ENCODE data around the gene XAB2.
A peak's percentile ranks its signal among the peaks of the same experiment; 100 is the strongest.

XAB2 gene

GRCh38 chr19:7628589-7629311 lies 595 bp downstream of the XAB2 start:
- H3K4me2 ChIP-seq (ENCODE audit: low read length): peak overlapping the region; percentile 97
- H3K9me3 ChIP-seq (ENCODE audit: low read length): no peaks in the 10 kb centered on the region
- no peaks in the 10 kb centered on the region for H3K9me2 ChIP-seq (ENCODE audit: low read depth, low read length)
- H4K20me1 ChIP-seq (ENCODE audit: insufficient read depth, low read length): no peaks in the 10 kb centered on the region
- H3F3A ChIP-seq (ENCODE audit: insufficient read depth, low read length): no peaks in the 10 kb centered on the region
- H3K79me2 ChIP-seq (ENCODE audit: insufficient read depth, low read length): peaks cover 27% of the 10 kb centered on the region
- peak overlapping the region; percentile 94 for H3K4me3 ChIP-seq (ENCODE audit: low read depth, low read length, poor library complexity, severe bottlenecking)
- H3K4me1 ChIP-seq (ENCODE audit: insufficient read depth, low read length, severe bottlenecking): peaks cover 23% of the 10 kb centered on the region
- no peak overlapping the region for H2AFZ ChIP-seq (ENCODE audit: low read length)
- TF ChIP-seq CTCF (IDR thresholded peaks at IDR 0.05; ENCODE audit: low read length) (no peak), EZH2 (IDR thresholded peaks at IDR 0.05; ENCODE audit: borderline replicate concordance, low read length) (no peak)
- H3K27ac ChIP-seq (ENCODE audit: low read depth, low read length, poor library complexity, severe bottlenecking): no peak overlapping the region
- H3K36me3 ChIP-seq (ENCODE audit: insufficient read depth, low read length): peaks cover 22% of the 10 kb centered on the region
- H3K27me3 ChIP-seq (ENCODE audit: insufficient read depth, low read length): no peaks in the 10 kb centered on the region
- peak overlapping the region; percentile 94 for H3K9ac ChIP-seq (ENCODE audit: low read length)

- no peak overlapping the region for H3K4me3 ChIP-seq (ENCODE audit: low read depth, low read length, poor library complexity, severe bottlenecking)
- H3K9me2 ChIP-seq (ENCODE audit: low read depth, low read length): no peaks in the 10 kb centered on the region
- no peaks in the 10 kb centered on the region for H3K9me3 ChIP-seq (ENCODE audit: low read length)
- H3K4me2 ChIP-seq (ENCODE audit: low read length): no peak overlapping the region
- H2AFZ ChIP-seq (ENCODE audit: low read length): no peak overlapping the region
- no peaks in the 10 kb centered on the region for H3F3A ChIP-seq (ENCODE audit: insufficient read depth, low read length)
- no peak overlapping the region for H3K27ac ChIP-seq (ENCODE audit: low read depth, low read length, poor library complexity, severe bottlenecking)
- peaks cover 23% of the 10 kb centered on the region for H3K4me1 ChIP-seq (ENCODE audit: insufficient read depth, low read length, severe bottlenecking)
- H4K20me1 ChIP-seq (ENCODE audit: insufficient read depth, low read length): no peaks in the 10 kb centered on the region
- no peak overlapping the region for H3K9ac ChIP-seq (ENCODE audit: low read length)
- H3K79me2 ChIP-seq (ENCODE audit: insufficient read depth, low read length): peaks cover 27% of the 10 kb centered on the region
- H3K27me3 ChIP-seq (ENCODE audit: insufficient read depth, low read length): no peaks in the 10 kb centered on the region
- H3K36me3 ChIP-seq (ENCODE audit: insufficient read depth, low read length): peaks cover 33% of the 10 kb centered on the region
- TF ChIP-seq EZH2 (IDR thresholded peaks at IDR 0.05; ENCODE audit: borderline replicate concordance, low read length): no peak
- TF ChIP-seq CTCF (IDR thresholded peaks at IDR 0.05; ENCODE audit: low read length): no peak
Observed at GRCh38 chr19:7627166-7627565, 2.2 kb downstream of the XAB2 start.

GRCh38 chr19:7625763-7626372 lies 3.5 kb downstream of the XAB2 start:
- Histone ChIP-seq H3K36me3 (ENCODE audit: insufficient read depth, low read length) (peaks cover 44% of the 10 kb centered on the region), H4K20me1 (ENCODE audit: insufficient read depth, low read length) (no peaks in the 10 kb centered on the region), H3K9ac (ENCODE audit: low read length) (no peak overlapping the region), H3K4me2 (ENCODE audit: low read length) (no peak overlapping the region), H3K79me2 (ENCODE audit: insufficient read depth, low read length) (peaks cover 27% of the 10 kb centered on the region), H3K9me2 (ENCODE audit: low read depth, low read length) (no peaks in the 10 kb centered on the region), H3K9me3 (ENCODE audit: low read length) (no peaks in the 10 kb centered on the region), H3K4me1 (ENCODE audit: insufficient read depth, low read length, severe bottlenecking) (peaks cover 21% of the 10 kb centered on the region), H3K27ac (ENCODE audit: low read depth, low read length, poor library complexity, severe bottlenecking) (no peak overlapping the region), H3F3A (ENCODE audit: insufficient read depth, low read length) (no peaks in the 10 kb centered on the region), H3K4me3 (ENCODE audit: low read depth, low read length, poor library complexity, severe bottlenecking) (no peak overlapping the region), H3K27me3 (ENCODE audit: insufficient read depth, low read length) (no peaks in the 10 kb centered on the region), H2AFZ (ENCODE audit: low read length) (no peak overlapping the region)
- TF ChIP-seq CTCF (IDR thresholded peaks at IDR 0.05; ENCODE audit: low read length): no peak
- TF ChIP-seq EZH2 (IDR thresholded peaks at IDR 0.05; ENCODE audit: borderline replicate concordance, low read length): no peak
